ENCODE measurements around the gene PIN4. TPM values are rescaled to one million over a fixed set of nuclear protein-coding genes. Genes with fewer than 3 reads are reported as not detected.

PIN4 gene
- total RNA-seq, 2 experiments from 2014 or later: 7.5 to 8.9 TPM

Other genes with a start within 250 kb of the PIN4 start
- gene RTL5, start 49.8 kb upstream of the PIN4 start, total RNA-seq: under 1 TPM; 0.13 TPM
- gene ERCC6L, start 57.3 kb downstream of the PIN4 start, total RNA-seq: 1 to 10 TPM; 9.0 to 9.5 TPM
- gene RPS4X, start 95.5 kb downstream of the PIN4 start, total RNA-seq: 100 to 1,000 TPM; 808 to 834 TPM
- gene CITED1, start 124.2 kb downstream of the PIN4 start, total RNA-seq: not detected